GM19395 (cell line): ENCODE data around the gene CCT8.
A peak's percentile ranks its signal among the peaks of the same experiment; 100 is the strongest.
"Not testable (repeated sequence)": the region's sequence is repeated elsewhere in the genome, so short reads cannot be mapped to it uniquely, and the experiment has no call there.

Experiments used
- ATAC-seq: cut with Tn5 transposase; IDR thresholded peaks from one replicate; pipeline ENCODE4 v1.9.1; 2021; ENCODE audit warnings: mild to moderate bottlenecking, moderate library complexity; ENCODE audit not compliant: unreplicated experiment

Gene CCT8

GRCh38 chr21:29024474-29025327 lies 48.7 kb downstream of the CCT8 start, which contains the start of gene USP16:
TSS of gene USP16 (plus strand) at chr21:29024668. CDS start at chr21:29027914, 3,246 bp downstream.
- ATAC-seq = peak; percentile 98

GRCh38 chr21:29022166-29022565 lies 51.3 kb downstream of the CCT8 start:
- ATAC-seq = no peak

DNA sequence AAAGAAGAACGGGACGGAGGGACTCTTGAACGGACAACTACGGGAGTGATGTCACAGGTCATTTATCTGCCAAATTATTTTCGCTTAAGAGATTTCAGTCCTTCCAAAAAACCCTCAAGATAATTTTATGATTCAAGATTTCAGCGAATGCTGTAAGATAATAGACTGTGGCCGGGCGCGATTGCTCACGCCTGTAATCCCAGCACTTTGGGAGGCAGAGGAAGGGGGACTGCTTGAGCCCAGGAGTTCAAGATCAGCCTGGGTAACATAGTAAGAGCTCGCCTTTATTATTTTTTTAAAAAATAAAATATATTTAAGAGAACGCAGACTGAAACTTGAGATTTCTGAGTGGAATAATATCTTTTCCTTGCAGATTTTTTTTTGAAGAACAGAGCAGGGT lies 54.9 kb downstream of the CCT8 start:
- ATAC-seq = peak; percentile 23

DNA sequence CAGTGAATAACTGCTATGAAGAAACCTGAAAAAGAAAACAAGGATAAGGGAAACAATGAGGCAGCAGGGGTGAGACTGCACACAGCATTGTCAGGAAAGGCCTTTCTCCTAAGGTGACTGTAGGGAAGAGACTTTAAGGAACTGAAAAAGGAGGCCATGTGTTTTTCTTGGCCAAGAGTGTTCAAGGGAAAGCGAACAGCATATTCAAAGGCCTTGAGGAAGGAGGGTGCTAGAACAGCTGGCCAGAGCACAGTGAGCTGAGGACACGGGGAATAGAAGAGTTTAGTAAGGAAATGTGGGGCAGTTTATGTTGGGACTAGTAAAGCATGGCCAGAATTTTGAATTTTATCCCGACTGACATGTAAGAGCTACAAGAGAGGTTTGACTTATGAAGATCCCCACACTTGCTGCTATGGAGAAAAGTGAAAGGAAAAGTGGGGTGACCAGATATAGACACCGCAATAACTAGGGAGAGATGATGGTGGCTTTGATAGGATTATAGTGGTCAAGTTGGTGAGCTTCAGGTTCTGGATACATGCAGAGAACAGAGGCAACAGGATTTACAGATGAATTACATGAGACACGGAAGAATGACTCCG lies 55.7 kb downstream of the CCT8 start:
- ATAC-seq = peak; percentile 30

GRCh38 chr21:29011236-29011635 lies 62.2 kb downstream of the CCT8 start:
- not testable (repeated sequence) for ATAC-seq

DNA sequence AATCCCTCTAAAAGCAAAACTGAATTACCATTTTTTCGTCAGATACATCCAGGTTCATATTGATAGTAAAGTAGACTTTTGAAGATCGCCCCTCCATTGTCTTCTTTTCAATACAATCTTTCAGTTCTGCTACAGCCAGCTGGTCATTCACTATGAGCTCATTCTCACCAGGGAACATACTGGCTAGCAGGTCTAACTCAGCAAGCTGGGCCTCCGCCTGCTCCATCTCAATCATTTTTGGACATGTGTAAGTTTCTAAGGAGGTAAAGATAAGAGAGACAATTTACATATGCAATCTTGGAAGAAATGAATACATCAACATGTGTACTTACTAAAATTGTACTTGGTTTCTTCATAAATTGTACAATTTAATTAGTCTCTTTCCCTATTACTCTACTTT lies 65.1 kb downstream of the CCT8 start:
- ATAC-seq = no peak

GRCh38 chr21:29007810-29008209 lies 65.6 kb downstream of the CCT8 start:
- ATAC-seq = no peak

GRCh38 chr21:29007135-29007534 lies 66.3 kb downstream of the CCT8 start:
- ATAC-seq = no peak
